H1 (cell line): Measurements from ENCODE around the gene MEF2A. TPM values are rescaled to one million over a fixed set of nuclear protein-coding genes. Genes with fewer than 3 reads are reported as not detected.

ENCODE experiments used
- CTCF ChIA-PET: fragments of 300-600 bp; sonication (Branson Sonifier 250); formaldehyde crosslinking; loops from one replicate; lab custom pipeline; 2021; ENCODE audit not compliant: partially characterized antibody; lab: Charles Lee
- POLR2A ChIA-PET: fragments of 300-600 bp; sonication (Branson Sonifier 250); formaldehyde crosslinking; loops from one replicate; lab custom pipeline; 2021; ENCODE audit warnings: inconsistent platforms; ENCODE audit not compliant: partially characterized antibody; lab: Charles Lee
- DNase-seq, 2 experiments: peaks; one replicate each; pipeline versions ENCODE4 v3.0.0 to v3.0.0-alpha.2; 2010 to 2022; ENCODE audit warnings: low spot score in 2 of 2, low read depth in 1 of 2, mixed read lengths in 1 of 2
- FAIRE-seq: peaks from 2 replicates; lab custom pipeline; 2011; peaks lifted over from hg19 to GRCh38; lab: Jason Lieb, UNC
- H2AFZ ChIP-seq: 2 replicates; pipeline ENCODE4 v1.8.1; 2012; ENCODE audit warnings: low read length, inconsistent platforms
- H2AK5ac ChIP-seq: 2 replicates; pipeline ENCODE4 v1.6.1; 2013; ENCODE audit warnings: low read depth, low read length
- H2BK120ac ChIP-seq: replicated peaks from 2 replicates; pipeline ENCODE3; 2013; ENCODE audit warnings: low read depth, low read length, inconsistent platforms
- H2BK12ac ChIP-seq: 2 replicates; pipeline ENCODE4 v1.6.1; 2013; ENCODE audit warnings: low read depth, low read length
- H2BK15ac ChIP-seq: 2 replicates; pipeline ENCODE4 v1.6.1; 2013; ENCODE audit warnings: low read length
- H2BK20ac ChIP-seq: 2 replicates; pipeline ENCODE4 v1.6.1; 2013; ENCODE audit warnings: low read length
- H2BK5ac ChIP-seq: 2 replicates; pipeline ENCODE4 v1.6.1; 2013; ENCODE audit warnings: low read depth, low read length
- H3K14ac ChIP-seq: 2 replicates; pipeline ENCODE4 v1.6.1; 2013; ENCODE audit warnings: inconsistent platforms; ENCODE audit not compliant: insufficient read length
- H3K18ac ChIP-seq: 2 replicates; pipeline ENCODE4 v1.6.1; 2013; ENCODE audit warnings: low read length; ENCODE audit errors: extremely low read depth
- H3K23ac ChIP-seq: 2 replicates; pipeline ENCODE4 v1.6.1; 2013; ENCODE audit warnings: inconsistent platforms; ENCODE audit not compliant: insufficient read length
- H3K23me2 ChIP-seq: 2 replicates; pipeline ENCODE4 v1.6.1; 2013; ENCODE audit warnings: low read depth, low read length
- H3K27ac ChIP-seq: 2 replicates; pipeline ENCODE4 v1.6.1; 2011; ENCODE audit warnings: low read depth, low read length, inconsistent platforms
- H3K27me3 ChIP-seq, 4 experiments: replicated peaks in 1 of 4; 1 replicate in 1 of 4; 2 replicates in 3 of 4; pipeline versions ENCODE4 v1.6.1 to v1.8.1; 2011 to 2013; ENCODE audit warnings: low read length in 3 of 4, mild to moderate bottlenecking in 3 of 4, inconsistent platforms in 2 of 4, mixed read lengths in 2 of 4, moderate library complexity in 1 of 4; ENCODE audit not compliant: control insufficient read depth in 3 of 4, insufficient read depth in 3 of 4; ENCODE audit errors: extremely low read depth in 1 of 4
- H3K36me3 ChIP-seq, 4 experiments: 2 replicates each; pipeline versions ENCODE4 v1.6.1 to v1.8.1; 2011 to 2013; ENCODE audit warnings: mild to moderate bottlenecking in 4 of 4, low read length in 3 of 4, moderate library complexity in 2 of 4, control low read depth in 1 of 4, inconsistent platforms in 1 of 4; ENCODE audit not compliant: insufficient read depth in 4 of 4, control insufficient read depth in 2 of 4
- H3K4ac ChIP-seq: replicated peaks from 2 replicates; pipeline ENCODE3; 2013; ENCODE audit warnings: low read length, low read depth, mixed read lengths, inconsistent platforms; ENCODE audit not compliant: insufficient read length
- H3K4me1 ChIP-seq, 4 experiments: replicated peaks in 1 of 4; 1 replicate in 1 of 4; 2 replicates in 3 of 4; pipeline versions ENCODE4 v1.6.1 to v1.8.1; 2011 to 2013; ENCODE audit warnings: low read length in 3 of 4, inconsistent platforms in 2 of 4, mixed read lengths in 1 of 4; ENCODE audit not compliant: insufficient read depth in 4 of 4, control insufficient read depth in 3 of 4
- H3K4me2 ChIP-seq, 2 experiments: 2 replicates each; pipeline versions ENCODE4 v1.6.1 to v1.8.1; 2011 to 2013; ENCODE audit warnings: low read depth in 2 of 2, low read length in 2 of 2, control low read depth in 1 of 2, inconsistent platforms in 1 of 2, mild to moderate bottlenecking in 1 of 2; ENCODE audit not compliant: insufficient read depth in 1 of 2
- H3K4me3 ChIP-seq, 4 experiments: fragments of 200-600, 300-600 bp in 1 of 4; sonication (generic), shearing (Covaris generic), sonication (Bioruptor Twin) in 1 of 4; 2 replicates each; pipeline versions ENCODE4 v1.5.1 to v1.8.1; 2011 to 2016; ENCODE audit warnings: low read length in 4 of 4, low read depth in 3 of 4, control low read depth in 2 of 4, inconsistent platforms in 2 of 4, mild to moderate bottlenecking in 2 of 4, mixed read lengths in 1 of 4, moderate library complexity in 1 of 4; ENCODE audit not compliant: insufficient read depth in 2 of 4; ENCODE audit errors: extremely low read depth in 1 of 4
- H3K56ac ChIP-seq: replicated peaks from 2 replicates; pipeline ENCODE3; 2013; ENCODE audit warnings: low read depth, mild to moderate bottlenecking, mixed read lengths, low read length, inconsistent platforms; ENCODE audit not compliant: insufficient read length
- H3K79me1 ChIP-seq: 2 replicates; pipeline ENCODE4 v1.6.1; 2013; ENCODE audit warnings: low read depth, low read length, control low read depth
- H3K79me2 ChIP-seq, 2 experiments: 2 replicates each; pipeline versions ENCODE4 v1.6.1 to v1.8.1; 2012 to 2013; ENCODE audit warnings: low read length in 2 of 2, mild to moderate bottlenecking in 2 of 2, inconsistent platforms in 1 of 2; ENCODE audit not compliant: insufficient read depth in 2 of 2, control insufficient read depth in 1 of 2
- H3K9ac ChIP-seq, 4 experiments: replicated peaks in 1 of 4; 1 replicate in 1 of 4; 2 replicates in 3 of 4; pipeline versions ENCODE4 v1.6.1 to v1.8.1; 2011 to 2013; ENCODE audit warnings: low read depth in 3 of 4, low read length in 3 of 4, control low read depth in 2 of 4, mild to moderate bottlenecking in 2 of 4, moderate library complexity in 2 of 4, inconsistent platforms in 1 of 4; ENCODE audit errors: extremely low read depth in 1 of 4
- H3K9me3 ChIP-seq, 2 experiments: 2 replicates each; pipeline versions ENCODE4 v1.6.1 to v1.8.1; 2012 to 2013; ENCODE audit warnings: mild to moderate bottlenecking in 2 of 2, moderate library complexity in 2 of 2, control low read depth in 1 of 2, inconsistent platforms in 1 of 2, low read depth in 1 of 2, low read length in 1 of 2, mixed read lengths in 1 of 2; ENCODE audit not compliant: insufficient read depth in 2 of 2
- H4K20me1 ChIP-seq, 2 experiments: replicated peaks in 1 of 2; 2 replicates each; pipeline versions ENCODE3 to v1.8.1; 2011 to 2013; ENCODE audit warnings: inconsistent platforms in 2 of 2, low read length in 2 of 2, mild to moderate bottlenecking in 1 of 2; ENCODE audit not compliant: insufficient read depth in 2 of 2, control insufficient read depth in 1 of 2
- H4K5ac ChIP-seq: 2 replicates; pipeline ENCODE4 v1.6.1; 2013; ENCODE audit warnings: low read length, low read depth, mixed read lengths, inconsistent platforms; ENCODE audit not compliant: insufficient read length
- H4K8ac ChIP-seq: 2 replicates; pipeline ENCODE4 v1.8.0; 2013; ENCODE audit warnings: mild to moderate bottlenecking, moderate library complexity, low read length, inconsistent platforms; ENCODE audit not compliant: insufficient read depth; ENCODE audit errors: extremely low read depth
- H4K91ac ChIP-seq: replicated peaks from 2 replicates; pipeline ENCODE3; 2013; ENCODE audit warnings: low read length, mixed read lengths, inconsistent platforms; ENCODE audit not compliant: insufficient read length
- ASH2L ChIP-seq: fragments of 200-600, 300-600 bp; sonication (generic); IDR thresholded peaks from one replicate; pipeline ENCODE4 v1.7.1; 2017; ENCODE audit warnings: low read length
- BRCA1 ChIP-seq: IDR thresholded peaks from 2 replicates; pipeline ENCODE4 v1.6.1; 2012; ENCODE audit warnings: low read depth, low read length, improper control_type of control experiment
- CTCF ChIP-seq, 3 experiments: IDR thresholded peaks; 1 replicate in 2 of 3; 2 replicates in 1 of 3; pipeline versions ENCODE4 v1.5.1 to v1.6.1; 2011; ENCODE audit warnings: low read length in 3 of 3, mild to moderate bottlenecking in 3 of 3, inconsistent platforms in 2 of 3, low read depth in 1 of 3, moderate library complexity in 1 of 3; ENCODE audit not compliant: insufficient read depth in 1 of 3; ENCODE audit errors: control extremely low read depth in 1 of 3
- KDM1A ChIP-seq: fragments of 200-600, 300-600 bp; sonication (generic); IDR thresholded peaks from 2 replicates; pipeline ENCODE4 v1.7.1; 2016; ENCODE audit warnings: mild to moderate bottlenecking, low read length, borderline replicate concordance
- RBBP5 ChIP-seq: IDR thresholded peaks from 2 replicates; pipeline ENCODE4 v1.7.1; 2012; ENCODE audit warnings: low read depth, mild to moderate bottlenecking, inconsistent platforms, low read length, moderate library complexity, borderline replicate concordance
- RFX5 ChIP-seq: IDR thresholded peaks from 2 replicates; pipeline ENCODE4 v1.6.1; 2011; ENCODE audit warnings: low read depth, low read length, improper control_type of control experiment, borderline replicate concordance
- SIN3A ChIP-seq, 2 experiments: IDR thresholded peaks in 1 of 2; conservative IDR thresholded peaks in 1 of 2; 2 replicates each; pipeline ENCODE4 v1.6.1; 2011 to 2012; ENCODE audit warnings: low read length in 2 of 2, improper control_type of control experiment in 1 of 2, low read depth in 1 of 2, mild to moderate bottlenecking in 1 of 2
- SIX5 ChIP-seq: IDR thresholded peaks from 2 replicates; pipeline ENCODE4 v1.6.1; 2011; ENCODE audit warnings: mild to moderate bottlenecking, low read depth, low read length
- TBP ChIP-seq: IDR thresholded peaks from 2 replicates; pipeline ENCODE4 v1.6.1; 2011; ENCODE audit warnings: low read depth, low read length, improper control_type of control experiment
- YY1 ChIP-seq: IDR thresholded peaks from 2 replicates; pipeline ENCODE4 v1.6.1; 2011; ENCODE audit warnings: low read depth, mild to moderate bottlenecking, low read length
- WGBS, 2 experiments: shearing (Covaris generic) in 1 of 2; methylation state at CpG; one replicate each; pipeline versions ENCODE4 v1.1.6 to v1.1.7; 2013 to 2015; ENCODE audit warnings: low lambda C conversion rate in 2 of 2, mixed read lengths in 2 of 2, inconsistent platforms in 1 of 2, low coverage in 1 of 2, missing lambda C conversion rate in 1 of 2; ENCODE audit not compliant: insufficient replicate concordance in 2 of 2, insufficient coverage in 1 of 2, insufficient read length in 1 of 2; ENCODE audit errors: extremely low coverage in 1 of 2, missing lambda C conversion rate in 1 of 2; 5-methylcytosine and 5-hydroxymethylcytosine counted together
- polyA plus RNA-seq, 7 experiments: library from polyadenylated mRNA; depleted of rRNA in 3 of 7; stranded (reverse) in 5 of 7; unstranded in 2 of 7; fragments of >200 nt in 5 of 7; fragments of 200-250 nt in 2 of 7; gene quantifications; 1 replicate in 5 of 7; 2 replicates in 1 of 7; 4 replicates in 1 of 7; pipeline versions ENCODE4 v1.2.1 to v1.2.3, GENCODE V29; 2011 to 2013; ENCODE audit warnings: missing spikeins in 2 of 7, mixed read lengths in 2 of 7
- total RNA-seq: library from RNA; stranded (reverse); fragmentation: NEBNext Ultra II Directional; extraction: Animal tissue kit (Norgen Biotek cat#: 25700); gene quantifications from 2 replicates; pipeline ENCODE4 v1.2.1, GENCODE V29; 2021

The MEF2A gene
- total and polyA plus RNA-seq, 2 of the 8 experiments (the other 6 are each of a cell fraction or from before 2014, with no cell fraction given): 15.6 to 22.5 TPM

GRCh38 chr15:99613887-99614647, 48.3 kb downstream of the MEF2A start:
- H4K8ac ChIP-seq: no peak overlapping the region
- no peaks in the 10 kb centered on the region for H3K9me3 ChIP-seq
- no peak overlapping the region for H2BK20ac ChIP-seq
- no peaks in the 10 kb centered on the region for H3K36me3 ChIP-seq
- H3K79me1 ChIP-seq: no peaks in the 10 kb centered on the region
- no peak overlapping the region for H3K23ac ChIP-seq
- H3K23me2 ChIP-seq: no peaks in the 10 kb centered on the region
- ChIA-PET CTCF (interaction anchor here (1.0 to 2.2 kb wide), 3 partner anchors 14 to 90 kb away, joined by 3 to 8 read pairs (median 3); no protein-coding TSS in a partner anchor), POLR2A (no interaction called here)
- H3K79me2 ChIP-seq: peaks cover 0 to 89% of the 10 kb centered on the region in 2 experiments; a peak in 3 of 4 replicates
- H3K9ac ChIP-seq: no peak overlapping the region
- H3K14ac ChIP-seq: no peak overlapping the region
- no peak overlapping the region for H3K4me2 ChIP-seq
- H2BK12ac ChIP-seq: no peak overlapping the region
- H3K27ac ChIP-seq: no peak overlapping the region
- H4K20me1 ChIP-seq: peaks cover 3% of the 10 kb centered on the region in 2 experiments
- DNase-seq: no peak
- no peak overlapping the region for H2BK120ac ChIP-seq
- H2BK5ac ChIP-seq: no peak overlapping the region
- no peaks in the 10 kb centered on the region for H3K27me3 ChIP-seq
- H4K5ac ChIP-seq: no peak overlapping the region
- no peak overlapping the region for H4K91ac ChIP-seq
- 94% methylated on average over 6 of the region's 6 CpGs; no CpG with 5 or more reads in 1 of the 2 experiments for WGBS, 2 experiments
- no peak overlapping the region for H3K4ac ChIP-seq
- no peak overlapping the region for H2BK15ac ChIP-seq
- no peak overlapping the region for H3K18ac ChIP-seq
- peaks cover 0 to 5% (median 5%) of the 10 kb centered on the region in 4 experiments; a peak in 3 of 7 replicates for H3K4me1 ChIP-seq
- H3K56ac ChIP-seq: no peak overlapping the region
- H2AFZ ChIP-seq: no peak overlapping the region
- no peak for FAIRE-seq
- no peak overlapping the region for H2AK5ac ChIP-seq
- H3K4me3 ChIP-seq: no peak overlapping the region
- TF ChIP-seq ASH2L (no peak), SIN3A (conservative IDR thresholded peaks at IDR 0.05 in 1 of 2, IDR thresholded peaks at IDR 0.05 in 1 of 2; ENCODE audit: low read depth in 1 of 2, low read length in 2 of 2) (no peak), RBBP5 (no peak), TBP (no peak), SIX5 (no peak), CTCF (IDR thresholded peaks at IDR 0.05; ENCODE audit: control extremely low read depth in 1 of 3, insufficient read depth in 1 of 3, low read depth in 1 of 3, low read length in 3 of 3) (no peak), RFX5 (no peak), BRCA1 (no peak), KDM1A (no peak), YY1 (no peak)
